CD14-positive monocyte (primary cell): Measurements from ENCODE around the gene TMEM238L. TPM values are rescaled to one million over a fixed set of nuclear protein-coding genes. Genes with fewer than 3 reads are reported as not detected.

Source experiments
- DNase-seq, 3 donors: peaks; one replicate each; pipeline ENCODE4 v3.0.0-alpha.2; 2011 to 2022
- H2AFZ ChIP-seq: 2 replicates; pipeline ENCODE4 v1.6.0; 2012; ENCODE audit warnings: mild to moderate bottlenecking, low read depth, low read length, inconsistent platforms; ENCODE audit not compliant: insufficient read depth, poor library complexity, severe bottlenecking
- H3K27ac ChIP-seq, 2 donors: 1 replicate in 1 of 2; 2 replicates in 1 of 2; pipeline ENCODE4 v1.5.1; 2012 to 2013; ENCODE audit warnings: low read length in 2 of 2, control low read depth in 1 of 2, inconsistent platforms in 1 of 2, low read depth in 1 of 2, mild to moderate bottlenecking in 1 of 2
- H3K27me3 ChIP-seq, 2 donors: one replicate each; pipeline versions ENCODE4 v1.6.0 to v1.6.1; 2011 to 2013; ENCODE audit warnings: low read length in 2 of 2; ENCODE audit not compliant: control insufficient read depth in 2 of 2, insufficient read depth in 2 of 2
- H3K36me3 ChIP-seq, 2 donors: replicated peaks in 1 of 2; 1 replicate in 1 of 2; 2 replicates in 1 of 2; pipeline versions ENCODE4 v1.5.1 to v1.6.1; 2012 to 2013; ENCODE audit warnings: low read length in 2 of 2, control low read depth in 1 of 2, inconsistent platforms in 1 of 2, mild to moderate bottlenecking in 1 of 2; ENCODE audit not compliant: insufficient read depth in 2 of 2, control insufficient read depth in 1 of 2
- H3K4me1 ChIP-seq, 2 donors: 1 replicate in 1 of 2; 2 replicates in 1 of 2; pipeline versions ENCODE4 v1.5.1 to v1.6.1; 2012 to 2013; ENCODE audit warnings: low read length in 2 of 2, control low read depth in 1 of 2, inconsistent platforms in 1 of 2, mild to moderate bottlenecking in 1 of 2, moderate library complexity in 1 of 2; ENCODE audit not compliant: insufficient read depth in 2 of 2, control insufficient read depth in 1 of 2
- H3K4me2 ChIP-seq: replicated peaks from 2 replicates; pipeline ENCODE3; 2012; ENCODE audit warnings: low read length, moderate library complexity, mild to moderate bottlenecking; ENCODE audit not compliant: poor library complexity, severe bottlenecking; ENCODE audit errors: extremely low read depth
- H3K4me3 ChIP-seq, 3 experiments: fragments of 200-600 bp in 1 of 3; sonication (generic) in 1 of 3; replicated peaks in 1 of 3; 1 replicate in 2 of 3; 2 replicates in 1 of 3; pipeline ENCODE4 v1.5.1; 2011 to 2013; ENCODE audit warnings: low read length in 3 of 3, mild to moderate bottlenecking in 3 of 3, control low read depth in 2 of 3, low read depth in 2 of 3, inconsistent platforms in 1 of 3, moderate library complexity in 1 of 3
- H3K79me2 ChIP-seq: 2 replicates; pipeline ENCODE4 v1.6.0; 2012; ENCODE audit warnings: mild to moderate bottlenecking, control low read depth, inconsistent platforms, low read length, moderate library complexity; ENCODE audit not compliant: insufficient read depth
- H3K9ac ChIP-seq: 2 replicates; pipeline ENCODE4 v1.6.0; 2017; ENCODE audit warnings: low read length, mild to moderate bottlenecking; ENCODE audit not compliant: insufficient read depth, poor library complexity, severe bottlenecking
- H3K9me3 ChIP-seq, 2 donors: replicated peaks in 1 of 2; 1 replicate in 1 of 2; 2 replicates in 1 of 2; pipeline versions ENCODE4 v1.5.1 to v1.6.1; 2012 to 2013; ENCODE audit warnings: low read length in 2 of 2, control low read depth in 1 of 2; ENCODE audit not compliant: control insufficient read depth in 1 of 2, insufficient read depth in 1 of 2
- H4K20me1 ChIP-seq: 2 replicates; pipeline ENCODE4 v1.6.0; 2012; ENCODE audit warnings: mild to moderate bottlenecking, low read length, control low read depth, moderate library complexity; ENCODE audit not compliant: insufficient read depth
- H3K27ac Mint-ChIP-seq, 7 donors: one replicate each; pipeline ENCODE4 v1.8.0; 2020; ENCODE audit warnings: mild to moderate bottlenecking in 7 of 7, mixed read lengths in 7 of 7, moderate library complexity in 6 of 7, inconsistent platforms in 2 of 7
- H3K27me3 Mint-ChIP-seq, 3 donors: one replicate each; pipeline ENCODE4 v1.8.0; 2021 to 2022; ENCODE audit warnings: low read depth in 3 of 3, mild to moderate bottlenecking in 3 of 3, mixed read lengths in 3 of 3, moderate library complexity in 3 of 3, inconsistent platforms in 1 of 3
- H3K36me3 Mint-ChIP-seq, 2 donors: one replicate each; pipeline ENCODE4 v1.8.0; 2020; ENCODE audit warnings: mixed read lengths in 2 of 2, inconsistent platforms in 1 of 2, mild to moderate bottlenecking in 1 of 2
- H3K4me1 Mint-ChIP-seq: one replicate; pipeline ENCODE4 v1.8.0; 2020; ENCODE audit warnings: mild to moderate bottlenecking, mixed read lengths
- H3K4me3 Mint-ChIP-seq, 2 donors: one replicate each; pipeline ENCODE4 v1.8.0; 2020; ENCODE audit warnings: mild to moderate bottlenecking in 2 of 2, mixed read lengths in 2 of 2, moderate library complexity in 1 of 2
- H3K9me3 Mint-ChIP-seq, 7 donors: one replicate each; pipeline ENCODE4 v1.8.0; 2020 to 2022; ENCODE audit warnings: mixed read lengths in 7 of 7, mild to moderate bottlenecking in 6 of 7, moderate library complexity in 6 of 7, inconsistent platforms in 2 of 7
- CTCF ChIP-seq: fragments of 200-600 bp; IDR thresholded peaks from one replicate; pipeline ENCODE4 v1.8.0; 2022; ENCODE audit warnings: antibody characterized with exemption, mild to moderate bottlenecking
- WGBS: methylation state at CpG from one replicate; pipeline ENCODE4 v1.1.5; 2013; ENCODE audit warnings: missing lambda C conversion rate; ENCODE audit not compliant: insufficient coverage; 5-methylcytosine and 5-hydroxymethylcytosine counted together
- intact Hi-C, 2 donors: fragments of 100-400 bp; cut with micrococcal nuclease; formaldehyde crosslinking; loops; one replicate each; pipeline versions ENCODE4 v1.15.0 to v1.15.1; 2023
- polyA plus RNA-seq, 3 donors: library from polyadenylated mRNA; depleted of rRNA in 1 of 3; unstranded in 2 of 3; stranded (reverse) in 1 of 3; fragments of 300-500 nt in 2 of 3; fragments of >200 nt in 1 of 3; fragmentation: Illumina TruSeq in 2 of 3; gene quantifications; 1 replicate in 2 of 3; 2 replicates in 1 of 3; pipeline ENCODE4 v1.2.3, GENCODE V29; 2012 to 2021
- small RNA-seq: library from RNA; depleted of rRNA; stranded (forward); fragments of <200 nt; gene quantifications from one replicate; pipeline ENCODE3, GENCODE V24; 2012; ENCODE audit warnings: low read depth; ENCODE audit not compliant: insufficient read length

Gene TMEM238L
- polyA plus RNA-seq, 3 donors, result not detected

DNA sequence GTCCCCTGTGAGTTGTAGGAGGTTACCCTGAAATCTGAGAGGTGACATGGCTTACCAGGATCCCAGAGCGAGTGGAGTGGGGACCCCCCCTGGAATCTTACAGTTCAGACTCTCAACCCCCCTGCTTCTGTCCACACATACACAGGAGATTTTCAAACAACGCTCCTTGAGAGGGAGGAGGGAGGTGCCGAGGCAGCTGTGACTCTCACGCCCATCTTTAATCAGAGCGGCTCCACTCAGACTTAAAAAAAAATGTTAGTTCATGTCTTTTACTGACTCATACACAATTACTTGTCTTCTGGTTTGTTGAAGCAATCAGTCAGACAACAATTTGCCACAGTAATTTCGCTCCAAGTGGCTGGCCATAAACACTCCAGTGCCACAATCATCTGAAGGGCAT lies 58.7 kb downstream of the TMEM238L start:
- Mint-ChIP-seq H3K27ac (no peak overlapping the region), H3K4me1 (no peaks in the 10 kb centered on the region), H3K4me3 (no peak overlapping the region), H3K36me3 (no peaks in the 10 kb centered on the region), H3K9me3 (no peaks in the 10 kb centered on the region), H3K27me3 (peaks cover 1 to 4% (median 2%) of the 10 kb centered on the region in 3 donors)
- no peak overlapping the region for H3K4me2 ChIP-seq
- TF ChIP-seq CTCF, result no peak
- intact Hi-C loops, result no loop called here
- no peaks in the 10 kb centered on the region for H3K79me2 ChIP-seq
- no peaks in the 10 kb centered on the region for H3K4me1 ChIP-seq
- no peak for DNase-seq
- H3K9me3 ChIP-seq, result no peaks in the 10 kb centered on the region
- no peak overlapping the region for H2AFZ ChIP-seq
- H3K4me3 ChIP-seq, result no peak overlapping the region
- no peak overlapping the region for H3K9ac ChIP-seq
- 100% methylated on average over 1 of the region's 6 CpGs for WGBS
- H3K36me3 ChIP-seq, result no peaks in the 10 kb centered on the region
- no peaks in the 10 kb centered on the region for H3K27me3 ChIP-seq
- no peak overlapping the region for H3K27ac ChIP-seq
- H4K20me1 ChIP-seq, result no peaks in the 10 kb centered on the region

Small RNA genes lying within 50 kb of the gene (small RNA-seq; reads per million reads assigned to genes)
- gene AC015908.2, result not detected
- not detected for gene TMEM238L

Other genes with a start within 250 kb of the TMEM238L start
- 1 to 10 TPM in 1 of 3 donors, under 1 TPM in 1, not detected in 1; 0.13 to 5.7 TPM for gene MYH3, start 146.8 kb downstream of the TMEM238L start, polyA plus RNA-seq
- gene SCO1, start 106.6 kb downstream of the TMEM238L start, polyA plus RNA-seq, result 10 to 100 TPM in 2 of 3 donors, 1 to 10 TPM in 1; 5.0 to 14.6 (median 11.6) TPM
- 1 to 10 TPM; 6.0 to 9.3 (median 7.5) TPM for gene ADPRM, start 106.5 kb downstream of the TMEM238L start, polyA plus RNA-seq
- gene TMEM220, start 74.1 kb downstream of the TMEM238L start, polyA plus RNA-seq, result 1 to 10 TPM in 2 of 3 donors, under 1 TPM in 1; 0.33 to 4.8 (median 1.1) TPM
- not detected for gene PIRT, start 34.0 kb upstream of the TMEM238L start, polyA plus RNA-seq